ENCODE data around the gene RECK. TPM values are rescaled to one million over a fixed set of nuclear protein-coding genes. Genes with fewer than 3 reads are reported as not detected.

The RECK gene
- total RNA-seq, 1 donor from 2014 or later: 5.7 TPM

DNA sequence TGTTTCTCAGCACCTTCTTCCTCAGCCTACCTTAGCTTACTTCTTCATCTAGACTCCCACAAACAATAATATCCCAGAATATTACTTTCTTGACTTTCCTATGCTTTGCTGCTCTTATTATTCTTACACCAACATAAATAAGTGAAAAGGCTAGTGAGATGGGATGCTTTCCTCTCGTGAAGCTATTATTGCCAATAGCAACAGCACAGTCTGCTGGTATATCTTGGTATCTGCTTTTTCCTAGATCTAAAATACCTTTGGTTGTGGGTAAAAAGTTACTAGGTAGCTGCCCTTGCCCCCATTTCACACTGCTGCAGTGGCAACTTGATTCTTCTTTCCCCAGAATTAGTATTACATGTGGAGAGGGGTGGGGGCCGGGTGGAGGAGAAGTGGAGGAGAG, 73.7 kb downstream of the RECK start:
- no peak for DNase-seq (ENCODE audit: low read depth)
- TF ChIP-seq, protein P1, sequence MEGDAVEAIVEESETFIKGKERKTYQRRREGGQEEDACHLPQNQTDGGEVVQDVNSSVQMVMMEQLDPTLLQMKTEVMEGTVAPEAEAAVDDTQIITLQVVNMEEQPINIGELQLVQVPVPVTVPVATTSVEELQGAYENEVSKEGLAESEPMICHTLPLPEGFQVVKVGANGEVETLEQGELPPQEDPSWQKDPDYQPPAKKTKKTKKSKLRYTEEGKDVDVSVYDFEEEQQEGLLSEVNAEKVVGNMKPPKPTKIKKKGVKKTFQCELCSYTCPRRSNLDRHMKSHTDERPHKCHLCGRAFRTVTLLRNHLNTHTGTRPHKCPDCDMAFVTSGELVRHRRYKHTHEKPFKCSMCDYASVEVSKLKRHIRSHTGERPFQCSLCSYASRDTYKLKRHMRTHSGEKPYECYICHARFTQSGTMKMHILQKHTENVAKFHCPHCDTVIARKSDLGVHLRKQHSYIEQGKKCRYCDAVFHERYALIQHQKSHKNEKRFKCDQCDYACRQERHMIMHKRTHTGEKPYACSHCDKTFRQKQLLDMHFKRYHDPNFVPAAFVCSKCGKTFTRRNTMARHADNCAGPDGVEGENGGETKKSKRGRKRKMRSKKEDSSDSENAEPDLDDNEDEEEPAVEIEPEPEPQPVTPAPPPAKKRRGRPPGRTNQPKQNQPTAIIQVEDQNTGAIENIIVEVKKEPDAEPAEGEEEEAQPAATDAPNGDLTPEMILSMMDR (conservative IDR thresholded peaks at IDR 0.05; ENCODE audit: low read depth, low read length): peak; percentile 43
- no peak overlapping the region for H3K4me3 ChIP-seq (ENCODE audit: low read depth, low read length)

DNA sequence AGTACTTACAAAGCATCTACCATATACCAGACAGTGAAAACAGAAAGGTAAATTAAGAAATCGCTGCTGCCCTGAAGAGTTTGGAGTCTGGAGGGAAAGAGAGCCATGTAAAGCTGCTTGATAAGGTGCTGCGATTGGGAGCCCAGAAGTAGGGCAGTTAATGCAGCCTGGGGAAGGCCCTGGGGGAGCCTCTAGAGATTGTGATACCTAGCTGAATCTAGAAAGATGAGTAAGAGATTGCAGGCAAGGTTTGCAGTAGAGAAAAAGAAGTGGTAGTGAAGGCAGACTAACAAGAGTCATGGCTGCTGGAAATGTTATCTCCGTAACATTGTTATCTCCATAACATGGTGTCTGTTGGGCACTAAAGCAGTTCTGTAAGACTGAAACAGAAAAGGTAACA, 75.8 kb downstream of the RECK start:
- TF ChIP-seq, protein P1 (conservative IDR thresholded peaks at IDR 0.05; ENCODE audit: low read depth, low read length): no peak
- no peak overlapping the region for H3K4me3 ChIP-seq (ENCODE audit: low read depth, low read length)
- DNase-seq (ENCODE audit: low read depth): no peak

DNA sequence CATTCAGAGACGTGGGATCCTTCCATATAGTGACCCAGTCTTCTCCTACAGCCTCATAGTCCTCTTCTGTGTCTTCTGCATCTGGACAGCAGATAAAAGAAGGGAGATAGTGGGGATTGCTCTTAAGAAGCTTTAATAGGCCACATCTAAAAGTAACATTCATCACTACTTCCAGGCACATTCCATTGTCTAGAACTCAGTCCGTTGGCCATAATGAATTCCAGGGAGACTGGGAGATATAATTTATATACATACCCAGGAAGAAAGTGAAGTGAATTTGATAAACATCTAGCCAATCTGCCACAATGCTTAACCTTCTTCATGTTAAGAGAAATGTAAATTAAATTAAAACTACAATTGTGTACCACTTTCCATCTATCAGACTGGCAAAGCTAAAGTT, 77.3 kb downstream of the RECK start:
- H3K4me3 ChIP-seq (ENCODE audit: low read depth, low read length): no peak overlapping the region
- TF ChIP-seq, protein P1 (conservative IDR thresholded peaks at IDR 0.05; ENCODE audit: low read depth, low read length): no peak
- DNase-seq (ENCODE audit: low read depth): no peak

DNA sequence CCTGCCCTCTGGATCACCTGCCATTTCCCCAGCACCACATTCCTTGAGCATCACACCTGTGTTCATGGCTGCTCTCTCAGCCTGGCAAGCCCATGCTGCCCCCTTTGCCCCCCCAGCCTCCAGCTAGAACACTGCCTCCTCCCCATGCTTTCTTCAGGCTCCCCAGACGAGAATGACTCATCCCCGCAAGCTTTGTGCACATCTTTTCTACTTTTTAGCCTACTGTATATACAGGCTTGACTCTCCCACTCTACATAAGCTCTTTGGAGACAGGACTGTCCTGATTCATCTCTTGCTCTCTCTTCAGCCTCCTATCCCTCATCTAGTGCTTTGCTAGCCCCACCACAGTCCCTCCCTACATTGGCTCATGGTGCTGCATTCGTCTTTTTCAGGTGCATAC, 79.9 kb downstream of the RECK start:
- DNase-seq (ENCODE audit: low read depth): no peak
- TF ChIP-seq, protein P1 (conservative IDR thresholded peaks at IDR 0.05; ENCODE audit: low read depth, low read length): no peak
- no peak overlapping the region for H3K4me3 ChIP-seq (ENCODE audit: low read depth, low read length)

DNA sequence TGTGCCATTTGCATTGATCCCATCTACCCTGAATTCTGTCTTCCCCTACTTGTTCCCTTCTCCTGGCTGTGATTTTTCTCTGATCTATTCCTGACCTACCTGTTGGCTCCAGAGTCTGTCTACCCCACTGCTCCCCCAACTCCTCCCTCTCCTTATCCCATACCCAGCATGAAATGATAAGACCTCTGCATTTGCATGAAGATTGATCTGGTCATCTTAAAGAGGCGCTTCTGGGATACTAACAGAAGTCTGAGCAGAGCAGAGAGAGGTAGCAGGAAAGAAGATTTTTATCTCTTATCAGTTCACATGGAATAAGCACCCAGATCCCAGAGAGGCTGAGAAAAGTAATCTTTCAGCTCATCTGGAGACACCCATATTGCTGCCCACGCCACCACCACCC, 81.5 kb downstream of the RECK start:
- DNase-seq (ENCODE audit: low read depth): no peak
- no peak overlapping the region for H3K4me3 ChIP-seq (ENCODE audit: low read depth, low read length)
- TF ChIP-seq, protein P1 (conservative IDR thresholded peaks at IDR 0.05; ENCODE audit: low read depth, low read length): no peak

DNA sequence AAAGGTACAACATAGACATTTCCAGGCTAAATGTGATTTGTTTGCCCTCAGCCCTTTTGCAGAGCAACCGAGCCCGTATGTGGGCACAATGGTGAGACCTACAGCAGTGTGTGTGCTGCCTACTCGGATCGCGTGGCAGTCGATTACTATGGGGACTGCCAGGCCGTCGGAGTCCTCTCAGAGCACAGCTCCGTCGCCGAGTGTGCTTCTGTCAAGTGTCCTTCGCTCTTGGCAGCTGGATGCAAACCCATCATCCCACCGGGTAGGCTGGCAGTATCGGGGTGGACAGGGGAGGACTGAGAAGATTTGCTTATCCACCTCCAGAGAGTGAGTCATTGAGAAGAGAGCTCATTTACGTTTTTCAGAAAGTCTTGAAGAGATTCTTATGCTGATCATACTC, 82.0 kb downstream of the RECK start:
- H3K4me3 ChIP-seq (ENCODE audit: low read depth, low read length): no peak overlapping the region
- TF ChIP-seq, protein P1 (conservative IDR thresholded peaks at IDR 0.05; ENCODE audit: low read depth, low read length): no peak
- DNase-seq (ENCODE audit: low read depth): no peak

DNA sequence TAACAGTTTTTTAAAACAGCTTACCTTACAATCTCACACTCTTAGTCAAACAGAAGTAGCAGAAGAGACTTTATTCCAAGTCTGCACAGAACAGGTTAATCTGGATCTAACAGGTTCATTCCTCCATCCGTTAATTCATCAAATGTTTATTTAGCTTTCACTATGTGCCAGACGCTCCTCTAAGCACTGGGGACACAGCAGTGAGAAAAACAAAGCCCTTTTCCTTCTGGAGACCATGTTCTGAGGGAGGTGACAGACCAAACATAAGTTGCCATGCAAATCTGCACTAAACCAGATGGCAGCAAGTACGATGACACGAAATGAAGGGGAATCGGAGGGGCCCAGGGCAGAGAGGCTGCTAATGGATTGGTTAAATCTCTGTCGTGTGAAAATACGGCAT, 82.8 kb downstream of the RECK start:
- TF ChIP-seq, protein P1 (conservative IDR thresholded peaks at IDR 0.05; ENCODE audit: low read depth, low read length): no peak
- H3K4me3 ChIP-seq (ENCODE audit: low read depth, low read length): no peak overlapping the region
- no peak for DNase-seq (ENCODE audit: low read depth)

Data from epithelial cell of proximal tubule (primary cell).